HG03354 (cell line): ENCODE data around the gene LDLRAD4.

ENCODE experiments used
- ATAC-seq: cut with Tn5 transposase; IDR thresholded peaks from one replicate; pipeline ENCODE4 v1.9.1; 2021; ENCODE audit warnings: mild to moderate bottlenecking; ENCODE audit not compliant: unreplicated experiment, poor library complexity, severe bottlenecking

Gene LDLRAD4

DNA sequence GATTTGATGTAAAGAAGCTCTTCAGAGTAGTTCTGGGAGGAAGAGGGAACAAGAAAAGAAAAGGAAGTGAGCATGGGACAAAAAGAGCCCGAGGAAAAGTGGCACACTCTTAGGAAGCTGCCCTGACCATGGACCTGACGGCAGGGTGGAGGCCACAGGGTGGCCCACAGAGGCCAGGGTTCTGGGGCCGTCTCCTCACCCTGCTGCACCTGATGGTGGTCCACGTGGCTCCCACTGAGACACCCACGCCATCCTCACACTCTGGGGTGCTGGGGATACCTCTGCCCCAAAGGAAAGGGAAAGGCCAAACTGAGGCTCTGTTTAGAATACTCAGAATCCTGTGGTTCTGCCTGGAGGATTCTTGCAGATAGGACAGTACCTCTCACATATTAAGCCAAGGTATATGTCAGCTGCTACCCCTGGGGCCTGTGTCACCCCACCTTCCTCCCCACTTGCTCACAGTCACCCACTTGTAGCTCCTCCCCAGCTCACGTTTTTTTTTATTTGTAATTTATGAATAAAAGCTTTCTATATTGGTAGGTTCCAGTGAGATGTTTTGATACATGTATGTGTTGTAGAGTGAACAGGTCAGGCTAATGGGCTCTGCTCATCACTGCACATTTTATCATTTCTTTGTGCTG lies 171.1 kb downstream of the LDLRAD4 start:
- ATAC-seq = no peak

DNA sequence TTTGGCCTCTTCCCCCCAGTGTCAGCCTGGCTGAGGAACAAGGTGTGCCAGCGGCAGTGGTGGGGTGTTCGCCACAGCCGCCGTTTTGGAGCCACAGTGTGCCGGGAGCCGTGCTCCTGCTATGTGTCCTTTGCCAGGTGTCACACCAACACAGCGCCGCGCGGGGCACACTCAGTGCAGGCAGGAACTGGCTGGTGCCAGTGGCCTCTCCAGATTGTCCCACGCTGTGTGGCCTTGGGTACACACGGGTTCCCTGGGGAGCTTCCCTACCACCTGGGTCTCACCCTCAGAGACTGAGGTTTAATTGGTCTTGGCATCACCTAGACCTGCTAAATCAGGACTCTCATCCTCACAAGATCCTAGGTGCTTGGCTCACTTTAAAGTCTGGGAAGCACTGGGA lies 171.6 kb downstream of the LDLRAD4 start:
- ATAC-seq = no peak

DNA sequence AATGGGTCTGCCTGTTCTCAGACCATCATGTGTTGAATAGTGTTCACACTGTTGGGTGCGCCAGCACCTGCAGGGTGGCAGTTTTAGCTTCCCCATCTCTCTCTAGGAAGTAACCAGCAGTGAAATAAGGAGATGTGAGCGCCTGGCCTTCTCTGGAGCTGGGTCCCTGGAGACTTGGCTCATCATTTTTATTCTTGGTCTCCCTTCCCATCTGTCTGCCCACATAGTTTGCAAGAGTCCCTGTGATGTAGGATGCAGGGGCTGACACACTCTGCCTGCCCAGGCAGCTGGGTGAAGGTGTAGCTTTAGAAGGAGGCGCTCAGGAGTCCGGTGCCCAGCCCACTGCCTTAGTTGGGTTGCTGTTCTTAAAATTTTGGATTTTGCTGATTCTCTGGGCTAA lies 172.2 kb downstream of the LDLRAD4 start:
- ATAC-seq = no peak

DNA sequence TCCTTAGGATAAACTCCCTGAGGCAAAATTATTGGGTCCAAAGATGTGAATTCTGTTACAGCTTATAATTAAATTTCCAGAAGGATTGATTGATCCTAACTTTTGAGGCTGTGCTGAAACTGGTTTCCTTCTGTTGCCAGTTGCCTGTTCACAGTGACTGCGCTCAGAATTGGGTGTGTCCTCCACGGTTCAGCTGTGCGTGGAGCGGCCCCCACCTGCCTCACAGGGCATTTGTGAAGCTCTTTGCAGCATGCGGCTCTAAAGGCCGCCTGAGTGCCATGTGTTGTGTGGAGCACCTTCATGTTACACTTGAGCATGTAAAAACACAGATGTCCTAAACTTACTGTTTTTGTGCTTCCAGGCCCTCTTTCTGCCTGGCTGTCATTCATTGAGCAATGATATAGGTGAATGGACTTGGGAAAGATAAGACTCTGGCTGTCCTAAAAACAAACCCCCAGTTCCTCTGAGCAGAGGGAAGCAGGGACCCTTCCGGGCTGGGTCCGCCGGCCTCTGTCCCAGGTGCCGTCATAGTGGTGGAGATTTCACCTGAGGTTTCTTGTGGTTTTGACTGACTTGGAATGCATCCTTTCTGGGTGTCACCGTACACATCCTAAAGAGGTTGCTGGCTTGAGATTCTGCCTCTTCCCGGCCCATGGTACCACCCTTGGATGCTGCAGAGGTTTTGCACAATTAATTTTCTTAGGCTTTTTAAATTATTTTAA lies 173.6 kb downstream of the LDLRAD4 start:
- ATAC-seq = no peak

DNA sequence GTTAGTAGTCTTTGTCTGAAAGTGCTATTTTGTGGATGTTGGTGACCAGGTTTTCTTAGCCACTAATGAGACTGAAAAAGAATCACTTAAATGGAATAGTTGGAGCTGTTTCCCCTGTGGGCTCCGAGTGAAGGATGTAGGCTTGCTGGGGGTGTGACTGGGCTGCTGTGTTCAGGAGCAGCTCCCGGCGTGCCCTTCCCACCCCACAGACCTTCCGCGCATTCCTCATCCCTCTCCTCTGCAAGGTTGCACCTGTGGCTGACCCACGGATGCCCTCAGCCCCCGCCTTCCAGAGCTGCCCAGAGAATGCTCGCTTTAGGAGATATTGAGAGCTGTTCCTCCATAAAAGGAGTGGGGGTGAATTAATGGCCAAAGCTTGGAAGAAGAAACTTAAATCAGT lies 174.3 kb downstream of the LDLRAD4 start:
- ATAC-seq = no peak

DNA sequence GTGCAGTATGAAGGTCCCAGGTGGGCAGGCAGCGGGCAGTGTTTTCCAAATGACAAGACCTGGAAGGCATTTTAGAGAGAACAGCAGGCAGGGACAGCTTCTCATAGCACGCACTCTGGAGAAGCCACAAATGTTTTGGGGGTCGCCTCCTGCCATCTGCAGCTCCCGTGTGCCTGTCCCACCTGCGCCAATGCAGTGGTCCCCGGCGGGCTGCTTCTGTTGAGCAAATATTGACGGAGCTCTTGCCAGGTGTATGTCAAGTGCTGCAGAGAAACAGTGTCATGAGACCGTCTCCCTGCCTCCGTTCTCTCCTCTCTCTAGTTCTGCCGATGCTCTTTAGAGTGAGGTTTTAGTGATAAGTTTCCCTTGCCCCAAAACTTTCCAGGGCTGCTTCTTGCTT lies 174.8 kb downstream of the LDLRAD4 start:
- no peak for ATAC-seq

DNA sequence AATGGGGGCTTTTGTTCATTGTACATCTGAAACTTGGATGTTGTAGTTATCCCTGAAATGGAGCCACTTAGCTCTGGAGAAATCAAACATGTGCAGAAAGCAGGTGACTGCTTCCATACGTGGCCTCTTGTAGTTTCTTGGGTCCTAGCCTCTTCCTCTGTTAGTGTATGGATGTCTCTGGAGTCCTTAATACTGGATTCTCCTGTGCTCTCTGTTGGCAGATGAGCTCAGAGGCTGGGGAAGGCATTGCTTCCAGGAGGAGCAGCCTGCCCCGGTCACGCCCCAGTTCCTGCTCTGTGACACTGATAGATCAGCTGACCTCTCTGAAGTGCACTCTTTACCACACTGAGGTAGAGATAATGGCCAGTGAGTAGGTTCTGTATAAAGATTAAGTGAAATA lies 176.2 kb downstream of the LDLRAD4 start:
- ATAC-seq = no peak

DNA sequence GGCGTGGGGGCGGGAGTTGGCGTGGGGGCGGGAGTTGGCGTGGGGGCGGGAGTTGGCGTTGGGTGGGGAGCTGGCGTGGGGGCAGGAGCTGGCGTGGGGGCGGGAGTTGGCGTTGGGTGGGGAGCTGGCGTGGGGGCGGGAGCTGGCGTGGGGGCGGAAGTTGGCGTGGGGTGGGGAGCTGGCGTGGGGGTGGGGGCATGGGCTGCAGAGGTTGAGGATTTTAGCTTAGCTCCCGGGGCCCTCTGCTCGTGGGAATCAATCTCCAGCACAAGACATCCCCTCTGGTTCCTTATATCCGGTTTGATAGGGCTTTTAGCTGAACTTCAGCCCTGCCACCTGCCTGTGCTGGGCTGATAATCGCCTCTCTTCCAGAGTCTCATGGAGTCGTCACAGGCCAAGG lies 177.0 kb downstream of the LDLRAD4 start:
- no peak for ATAC-seq

DNA sequence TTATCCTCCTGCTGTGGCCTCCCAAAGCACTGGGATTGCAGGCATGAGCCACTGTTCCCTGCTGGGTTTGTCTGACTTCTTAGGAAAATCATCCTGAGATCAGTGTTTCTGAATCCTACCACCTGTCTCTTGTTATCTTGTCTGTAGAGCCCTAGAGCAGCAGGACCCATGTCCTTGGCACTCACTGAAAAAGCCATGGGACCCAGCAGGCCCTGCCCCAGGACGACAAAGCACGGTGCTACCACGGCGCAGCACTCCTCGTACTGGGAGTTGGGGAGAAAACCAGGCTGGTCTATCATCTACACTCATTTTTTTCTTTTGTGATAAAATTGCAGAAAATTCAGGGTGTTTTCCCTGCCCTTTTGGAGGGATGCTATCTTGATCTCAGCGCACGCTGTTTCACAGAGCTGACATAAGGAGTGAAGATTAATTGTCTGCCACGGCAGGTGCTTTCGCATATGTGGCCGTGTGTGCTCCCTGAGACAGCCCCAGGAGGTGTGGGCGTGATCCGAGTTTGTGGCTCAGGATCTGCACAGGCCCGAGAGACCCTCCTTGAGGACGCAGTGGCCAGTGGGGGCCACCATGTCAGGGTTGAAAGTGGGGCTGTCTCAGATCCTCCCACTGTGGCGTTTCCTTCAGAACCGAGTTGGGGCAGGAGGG lies 179.1 kb downstream of the LDLRAD4 start:
- no peak for ATAC-seq

DNA sequence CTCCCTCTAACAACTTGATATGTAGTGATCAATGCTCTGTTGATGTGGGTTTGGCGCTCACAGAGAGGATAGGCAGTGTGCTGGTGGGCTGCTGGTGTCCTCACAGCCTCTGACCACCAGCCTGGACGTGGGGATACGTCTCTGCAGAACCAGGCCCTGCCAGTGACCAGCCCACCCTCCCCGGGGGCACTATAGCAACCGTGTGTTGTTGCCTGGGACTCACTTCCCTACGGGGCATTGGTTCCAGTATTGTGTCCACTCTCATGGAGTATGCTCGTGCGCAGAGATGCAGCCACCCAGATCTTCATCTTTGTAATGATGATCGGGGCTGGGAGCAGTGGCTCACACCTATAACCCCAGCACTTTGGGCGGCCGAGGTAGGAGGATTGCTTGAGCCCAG lies 180.1 kb downstream of the LDLRAD4 start:
- ATAC-seq = no peak

DNA sequence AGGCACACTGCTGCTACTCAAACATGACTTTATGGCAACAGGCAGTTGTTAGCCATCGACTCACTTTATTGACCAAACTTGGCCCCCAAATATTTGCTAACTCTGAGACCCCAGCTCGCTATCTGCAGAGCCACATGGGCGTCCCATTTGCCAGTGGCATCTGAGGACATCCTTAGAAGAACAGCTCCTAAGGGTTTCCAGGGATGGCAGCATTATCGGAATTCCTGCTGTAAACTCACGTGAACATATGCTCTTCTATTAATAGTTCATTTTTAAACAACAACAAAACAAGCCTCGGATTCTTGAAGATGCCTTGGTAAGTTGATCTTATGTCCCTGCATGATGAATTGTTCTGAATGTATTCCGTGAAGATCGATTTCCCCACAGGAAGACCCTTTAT lies 181.0 kb downstream of the LDLRAD4 start:
- ATAC-seq = no peak

DNA sequence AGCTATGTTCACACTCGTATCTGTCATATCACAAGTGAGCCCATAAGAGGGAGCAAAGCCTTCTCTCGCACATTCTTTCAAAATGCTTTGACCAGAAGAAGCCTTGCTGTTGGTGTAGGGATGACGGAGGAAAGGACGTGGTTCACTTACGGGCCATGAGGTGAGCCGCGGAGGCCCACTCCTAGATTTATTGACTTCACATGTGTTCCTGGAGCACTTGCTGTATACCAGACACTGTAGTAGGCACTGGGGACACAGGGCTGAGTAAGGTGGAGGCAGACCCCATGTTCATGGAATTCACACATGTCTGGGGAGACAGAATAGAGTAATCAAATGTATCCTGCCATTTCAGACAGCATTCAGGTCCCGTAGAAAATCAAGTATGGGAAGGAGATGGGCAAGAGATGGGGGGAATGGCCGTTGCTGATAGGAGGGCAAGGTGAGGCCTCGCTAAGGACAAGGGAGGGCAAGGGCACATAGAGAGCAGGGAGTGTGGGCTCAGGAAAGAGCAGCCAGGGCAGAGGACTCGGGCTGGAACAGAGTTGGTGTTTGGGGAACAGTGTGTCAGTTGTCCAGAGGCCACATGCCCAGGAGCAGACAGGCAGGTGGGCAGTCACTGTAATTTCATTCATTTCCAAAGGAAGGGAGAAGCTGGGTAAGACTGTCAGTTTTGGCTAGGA lies 182.2 kb downstream of the LDLRAD4 start:
- no peak for ATAC-seq

DNA sequence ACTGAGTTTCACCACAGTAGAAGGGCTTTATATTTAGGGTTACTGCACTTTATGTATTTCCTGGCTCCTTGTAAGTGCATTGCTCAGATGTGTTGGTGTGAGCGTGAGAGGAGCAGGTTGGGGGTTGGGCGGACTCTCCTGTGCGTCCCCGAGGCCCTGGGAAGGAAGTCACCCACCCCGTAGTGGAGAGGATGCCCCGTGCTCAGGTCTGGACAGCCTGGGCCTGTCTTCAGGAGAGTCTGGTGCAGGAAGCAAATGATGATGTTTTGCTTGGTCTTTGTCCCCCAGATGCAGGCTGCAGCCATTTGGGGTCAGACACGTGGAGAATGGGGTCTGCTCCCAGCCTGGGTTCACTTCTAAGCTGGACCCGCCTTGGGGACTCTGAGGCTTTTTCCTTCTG lies 182.8 kb downstream of the LDLRAD4 start:
- no peak for ATAC-seq

DNA sequence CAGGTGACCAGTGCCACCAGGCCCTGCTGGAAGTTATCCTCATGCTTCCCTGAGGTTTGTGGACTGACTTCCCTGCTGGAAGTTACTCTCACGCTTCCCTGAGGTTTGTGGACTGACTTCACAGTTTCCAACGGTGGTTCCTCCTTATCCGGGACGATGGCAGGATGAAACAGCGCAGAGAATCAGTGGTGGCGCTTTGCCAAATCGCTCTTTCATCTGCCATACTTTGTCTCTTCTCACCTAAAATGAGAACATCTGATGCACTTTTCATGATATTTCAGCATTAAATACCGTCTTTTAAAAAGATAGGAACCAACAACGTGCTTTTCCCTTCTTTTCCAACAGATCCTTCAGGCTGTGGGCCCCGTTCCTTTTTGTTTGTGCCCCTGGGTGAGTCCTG lies 183.3 kb downstream of the LDLRAD4 start:
- ATAC-seq = no peak

DNA sequence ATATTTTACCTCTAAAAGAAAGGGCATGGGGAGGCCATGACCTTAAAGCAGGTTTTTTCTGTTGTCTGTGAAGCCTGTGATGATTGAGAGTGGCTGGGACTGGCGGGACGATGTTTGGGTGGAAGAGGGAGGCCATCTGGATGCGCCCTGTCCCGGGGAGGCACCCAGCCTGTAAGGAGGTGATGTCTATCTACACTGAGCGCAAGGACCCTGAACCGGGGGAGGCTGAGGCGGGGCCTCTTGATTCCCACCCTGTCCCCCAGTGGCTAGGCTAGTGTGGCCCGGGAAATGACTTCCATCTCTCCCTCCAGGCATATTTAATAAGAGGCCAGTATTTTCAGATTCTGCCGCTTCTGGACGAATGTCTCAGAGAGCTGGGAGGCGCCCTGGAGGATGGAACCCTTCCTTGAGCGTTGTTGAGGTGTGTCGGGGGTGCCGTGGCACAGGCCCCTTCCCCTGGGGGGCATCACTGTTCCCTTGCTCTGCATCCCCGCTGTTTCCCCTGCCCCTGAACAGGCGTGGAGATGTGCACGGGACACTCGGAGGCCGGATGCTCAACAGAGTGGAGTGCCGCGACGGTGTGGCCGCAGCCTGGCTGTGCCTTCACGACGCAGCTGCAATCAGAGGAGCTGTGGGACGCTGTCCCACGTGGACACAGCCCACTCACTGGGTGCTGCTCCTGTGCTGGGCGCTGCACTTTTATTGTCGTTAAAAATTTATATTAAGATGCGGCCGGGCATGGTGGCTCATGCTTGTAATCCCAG lies 185.4 kb downstream of the LDLRAD4 start:
- no peak for ATAC-seq

DNA sequence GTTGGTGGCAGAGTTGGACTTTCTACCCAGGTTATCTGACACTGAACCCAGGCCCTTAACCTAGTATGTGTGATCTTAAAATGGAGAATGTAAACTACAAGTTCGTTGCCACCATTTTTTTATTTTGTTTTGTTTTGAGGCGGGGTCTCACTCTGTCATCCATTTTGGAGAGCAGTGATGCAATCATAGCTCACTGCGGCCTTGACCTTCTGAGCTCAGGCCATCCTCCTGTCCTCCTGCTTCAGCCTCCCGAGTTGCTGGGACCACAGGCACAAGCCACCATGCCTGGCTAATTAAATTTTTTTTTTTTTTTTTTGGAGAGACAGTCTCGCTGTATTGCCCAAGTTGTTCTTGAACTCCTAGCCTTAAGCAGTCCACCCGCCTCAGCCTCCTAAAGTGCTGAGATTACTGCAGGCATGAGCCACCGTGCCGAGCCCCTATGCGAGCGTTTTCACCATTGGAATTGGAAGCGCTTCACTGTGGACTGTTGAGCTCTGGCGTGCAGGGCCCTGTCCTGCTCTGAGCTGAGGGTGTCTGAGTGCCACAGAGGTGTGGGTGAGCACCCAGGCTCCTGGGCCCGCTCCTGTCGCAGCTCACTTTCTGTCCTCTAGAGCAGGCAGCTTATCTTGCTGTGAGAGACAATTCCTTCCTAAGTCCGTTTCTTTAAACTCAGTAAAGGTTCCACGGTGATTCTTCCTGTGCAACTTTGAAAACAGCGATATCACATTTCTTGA lies 186.9 kb downstream of the LDLRAD4 start:
- no peak for ATAC-seq

DNA sequence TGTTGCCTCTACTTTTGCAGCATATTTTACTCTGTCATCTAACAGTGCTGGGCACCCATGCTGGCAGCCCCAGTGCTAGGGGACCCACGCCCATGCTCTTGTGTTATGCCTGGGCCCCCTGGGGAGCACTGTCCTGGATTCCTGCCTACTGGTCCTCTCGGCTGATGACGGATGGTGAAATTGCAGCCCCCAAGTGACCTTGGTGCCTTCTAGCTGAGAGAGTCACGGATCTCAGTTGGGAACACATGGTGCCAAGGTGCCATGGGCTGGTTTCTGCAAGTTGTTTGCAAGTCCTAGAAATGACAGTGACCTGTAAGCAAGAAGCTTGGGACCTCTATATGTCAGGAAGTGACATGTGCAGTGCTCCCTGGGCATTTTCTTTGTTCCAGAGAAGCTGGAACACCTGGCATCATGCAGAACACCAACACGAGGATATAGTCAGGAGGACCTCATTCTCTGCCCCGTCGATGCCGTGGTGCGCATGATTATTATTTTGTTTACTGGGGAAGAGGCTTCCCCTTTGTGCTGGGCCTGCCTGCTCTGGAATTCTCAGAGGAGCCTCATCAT lies 187.6 kb downstream of the LDLRAD4 start:
- no peak for ATAC-seq

DNA sequence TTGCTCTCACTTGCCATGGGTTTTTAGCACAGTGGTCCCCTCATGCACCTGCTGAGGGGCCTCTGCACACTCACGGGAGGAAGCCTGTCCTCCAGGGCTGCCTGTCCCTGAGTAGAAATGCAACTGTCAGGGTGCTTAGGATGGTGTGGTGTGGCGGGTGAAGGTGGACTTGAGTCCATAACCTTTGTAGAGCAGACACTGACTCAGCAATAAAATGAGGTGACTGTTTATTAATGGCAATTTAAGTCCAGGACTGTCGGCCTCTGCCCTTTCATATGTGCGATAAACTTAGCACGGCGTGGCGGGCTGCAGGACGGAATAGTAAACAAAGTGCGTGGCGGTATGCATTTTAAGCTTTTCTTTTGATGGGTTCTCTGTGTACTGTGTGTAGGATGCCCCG lies 188.2 kb downstream of the LDLRAD4 start:
- ATAC-seq = no peak

DNA sequence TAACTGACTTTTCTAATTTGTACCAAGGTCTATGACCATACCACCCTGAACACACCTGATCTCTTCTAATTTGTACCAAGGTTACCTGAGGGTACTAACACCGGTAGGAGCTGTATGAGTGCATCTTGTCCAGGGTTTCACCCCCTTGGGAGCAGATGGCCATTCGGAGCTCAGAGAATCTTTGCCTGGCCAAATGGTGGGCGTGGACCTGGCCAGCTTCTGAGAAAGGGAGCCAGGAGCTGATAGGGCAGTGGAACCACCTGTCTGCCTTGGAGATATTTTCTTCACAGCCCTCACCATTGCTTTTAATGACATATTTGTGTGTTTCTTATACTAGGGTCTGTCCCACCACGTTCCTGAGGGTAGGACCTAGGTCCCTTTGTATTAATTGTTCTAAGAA lies 188.9 kb downstream of the LDLRAD4 start:
- no peak for ATAC-seq
